Breast epithelium (tissue), 4 donors: ENCODE data around the gene GUK1. TPM values are rescaled to one million over a fixed set of nuclear protein-coding genes. Genes with fewer than 3 reads are reported as not detected.

ENCODE experiments used
- DNase-seq, 2 donors: peaks; one replicate each; pipeline ENCODE4 v3.0.0-alpha.2; 2019; ENCODE audit warnings: low spot score in 2 of 2
- H3K27ac ChIP-seq, 2 donors: fragments of 200-600 bp; sonication (generic) in 1 of 2; one replicate each; pipeline ENCODE4 v1.5.1; 2016 to 2019; ENCODE audit warnings: mild to moderate bottlenecking in 1 of 2
- H3K27me3 ChIP-seq, 2 donors: fragments of 200-600 bp; sonication (generic) in 1 of 2; one replicate each; pipeline versions ENCODE4 v1.5.1 to v1.6.0; 2017 to 2019; ENCODE audit warnings: control low read depth in 1 of 2, mild to moderate bottlenecking in 1 of 2
- H3K36me3 ChIP-seq: fragments of 200-600 bp; one replicate; pipeline ENCODE4 v1.5.1; 2019
- H3K4me1 ChIP-seq, 2 donors: fragments of 200-600 bp; sonication (generic); one replicate each; pipeline ENCODE4 v1.5.1; 2016 to 2019; ENCODE audit warnings: control low read depth in 1 of 2
- H3K4me3 ChIP-seq, 3 donors: fragments of 200-600 bp; sonication (generic); 1 replicate in 2 of 3; 2 replicates in 1 of 3; pipeline ENCODE4 v1.5.1; 2016 to 2019; ENCODE audit warnings: mild to moderate bottlenecking in 3 of 3, moderate library complexity in 2 of 3
- H3K9me3 ChIP-seq, 2 donors: fragments of 200-600 bp; sonication (generic) in 1 of 2; one replicate each; pipeline ENCODE4 v1.5.1; 2016 to 2019; ENCODE audit warnings: control low read depth in 1 of 2
- POLR2A ChIP-seq: fragments of 450-650 bp; IDR thresholded peaks from one replicate; pipeline ENCODE4 v1.6.1; 2016; ENCODE audit warnings: antibody characterized with exemption, mild to moderate bottlenecking, moderate library complexity
- POLR2AphosphoS5 ChIP-seq, 3 donors: sonication (generic); formaldehyde crosslinking; IDR thresholded peaks; one replicate each; pipeline ENCODE4 v1.6.1; 2017; ENCODE audit warnings: antibody characterized with exemption in 3 of 3
- intact Hi-C: fragments of 100-400 bp; cut with DNase I; formaldehyde crosslinking; loops from one replicate; pipeline ENCODE4 v1.15.1; 2023; ENCODE audit warnings: low total_unique reads
- total RNA-seq, 3 donors: library from RNA; depleted of rRNA; stranded (reverse); fragments of >200 nt; gene quantifications; one replicate each; pipeline ENCODE4 v1.1.0, GENCODE V29; 2016
- TF ChIP-seq, protein P1 (sequence below), 3 donors: fragments of 450-650 bp; IDR thresholded peaks; one replicate each; pipeline ENCODE4 v1.5.1; 2016 to 2017; ENCODE audit warnings: antibody characterized with exemption in 3 of 3, mild to moderate bottlenecking in 3 of 3, moderate library complexity in 3 of 3

GUK1 gene
- total RNA-seq, 3 donors from 2014 or later: 218 to 413 (median 333) TPM

DNA sequence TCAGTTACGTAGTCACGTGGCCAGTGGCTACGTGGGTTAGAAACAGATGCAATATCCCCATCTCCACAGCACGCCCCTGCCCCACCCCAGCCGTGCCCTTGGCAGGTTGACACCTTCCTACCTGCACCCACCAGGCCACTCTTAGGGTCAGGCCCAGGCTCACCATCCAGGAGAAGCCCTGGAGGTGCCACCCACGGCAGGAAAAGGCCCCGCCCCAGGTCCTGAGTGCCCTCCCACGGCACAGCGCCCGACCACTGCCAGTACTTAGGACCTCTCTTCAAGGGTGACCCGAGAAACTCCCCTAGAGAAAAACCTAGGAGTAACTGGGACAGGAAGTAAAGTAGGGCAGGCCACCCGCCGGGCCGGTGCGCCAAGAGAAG, 38.5 kb upstream of the GUK1 start:
- Histone ChIP-seq H3K27ac (peak overlapping the region; percentile 84 to 94), H3K4me3 (peak overlapping the region; percentile 66 to 94 (median 69)), H3K4me1 (peaks cover 8 to 9% of the 10 kb centered on the region in 2 donors), H3K27me3 (no peaks in the 10 kb centered on the region), H3K36me3 (peaks cover 4% of the 10 kb centered on the region), H3K9me3 (no peaks in the 10 kb centered on the region)
- no peak for TF ChIP-seq POLR2A
- TF ChIP-seq, protein P1, sequence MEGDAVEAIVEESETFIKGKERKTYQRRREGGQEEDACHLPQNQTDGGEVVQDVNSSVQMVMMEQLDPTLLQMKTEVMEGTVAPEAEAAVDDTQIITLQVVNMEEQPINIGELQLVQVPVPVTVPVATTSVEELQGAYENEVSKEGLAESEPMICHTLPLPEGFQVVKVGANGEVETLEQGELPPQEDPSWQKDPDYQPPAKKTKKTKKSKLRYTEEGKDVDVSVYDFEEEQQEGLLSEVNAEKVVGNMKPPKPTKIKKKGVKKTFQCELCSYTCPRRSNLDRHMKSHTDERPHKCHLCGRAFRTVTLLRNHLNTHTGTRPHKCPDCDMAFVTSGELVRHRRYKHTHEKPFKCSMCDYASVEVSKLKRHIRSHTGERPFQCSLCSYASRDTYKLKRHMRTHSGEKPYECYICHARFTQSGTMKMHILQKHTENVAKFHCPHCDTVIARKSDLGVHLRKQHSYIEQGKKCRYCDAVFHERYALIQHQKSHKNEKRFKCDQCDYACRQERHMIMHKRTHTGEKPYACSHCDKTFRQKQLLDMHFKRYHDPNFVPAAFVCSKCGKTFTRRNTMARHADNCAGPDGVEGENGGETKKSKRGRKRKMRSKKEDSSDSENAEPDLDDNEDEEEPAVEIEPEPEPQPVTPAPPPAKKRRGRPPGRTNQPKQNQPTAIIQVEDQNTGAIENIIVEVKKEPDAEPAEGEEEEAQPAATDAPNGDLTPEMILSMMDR (IDR thresholded peaks at IDR 0.05): no peak
- TF ChIP-seq POLR2AphosphoS5 (IDR thresholded peaks at IDR 0.05): no peak
- no peak for DNase-seq
- intact Hi-C loops: no loop called here

DNA sequence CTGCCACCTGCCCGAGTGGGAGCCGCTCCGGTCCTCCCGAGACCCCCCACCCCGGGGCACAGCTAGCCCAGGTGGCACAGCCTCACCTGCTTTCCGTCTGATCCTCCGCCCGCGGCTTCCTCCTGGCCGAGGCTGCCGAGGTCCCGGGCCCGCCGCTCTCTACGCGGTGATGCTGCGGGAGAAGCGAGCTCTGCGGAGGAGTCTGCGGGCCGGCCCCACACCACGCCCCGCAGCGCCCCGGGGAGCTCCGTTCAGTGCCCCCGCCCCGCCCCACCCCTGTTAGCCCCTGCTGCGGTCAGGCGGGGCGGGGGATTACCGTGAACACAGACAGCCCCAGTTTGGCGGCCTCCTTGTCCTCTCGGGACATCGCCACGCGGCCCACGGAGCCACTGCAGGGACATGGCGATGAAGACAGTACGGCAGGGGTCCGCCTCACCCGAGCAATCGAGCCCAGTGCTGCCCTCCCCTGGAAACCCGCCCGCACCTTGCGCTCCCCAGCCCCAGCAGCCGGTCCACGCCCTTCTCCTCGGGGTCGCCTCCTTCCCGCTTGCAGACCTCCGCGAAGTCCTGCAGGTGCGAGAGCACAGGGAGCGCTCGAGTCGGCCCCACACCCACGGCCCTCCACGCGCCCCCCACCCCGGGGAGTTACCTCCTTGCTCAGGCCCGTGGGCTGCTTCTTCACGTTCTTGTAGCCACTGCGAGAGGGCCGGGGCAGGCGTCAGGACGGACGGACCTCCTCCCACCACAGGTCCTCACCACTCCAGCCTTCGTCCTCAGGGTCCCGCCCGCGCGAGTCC, 37.9 kb upstream of the GUK1 start:
- peak overlapping the region; percentile 84 to 94 for H3K27ac ChIP-seq
- intact Hi-C loops: no loop called here
- H3K9me3 ChIP-seq: no peaks in the 10 kb centered on the region
- no peaks in the 10 kb centered on the region for H3K27me3 ChIP-seq
- H3K4me3 ChIP-seq: peak overlapping the region; percentile 66 to 94 (median 69)
- peaks cover 8 to 9% of the 10 kb centered on the region in 2 donors for H3K4me1 ChIP-seq
- H3K36me3 ChIP-seq: peaks cover 4% of the 10 kb centered on the region
- TF ChIP-seq POLR2A (no peak), POLR2AphosphoS5 (IDR thresholded peaks at IDR 0.05) (no peak)
- TF ChIP-seq, protein P1 (IDR thresholded peaks at IDR 0.05): no peak
- no peak for DNase-seq

DNA sequence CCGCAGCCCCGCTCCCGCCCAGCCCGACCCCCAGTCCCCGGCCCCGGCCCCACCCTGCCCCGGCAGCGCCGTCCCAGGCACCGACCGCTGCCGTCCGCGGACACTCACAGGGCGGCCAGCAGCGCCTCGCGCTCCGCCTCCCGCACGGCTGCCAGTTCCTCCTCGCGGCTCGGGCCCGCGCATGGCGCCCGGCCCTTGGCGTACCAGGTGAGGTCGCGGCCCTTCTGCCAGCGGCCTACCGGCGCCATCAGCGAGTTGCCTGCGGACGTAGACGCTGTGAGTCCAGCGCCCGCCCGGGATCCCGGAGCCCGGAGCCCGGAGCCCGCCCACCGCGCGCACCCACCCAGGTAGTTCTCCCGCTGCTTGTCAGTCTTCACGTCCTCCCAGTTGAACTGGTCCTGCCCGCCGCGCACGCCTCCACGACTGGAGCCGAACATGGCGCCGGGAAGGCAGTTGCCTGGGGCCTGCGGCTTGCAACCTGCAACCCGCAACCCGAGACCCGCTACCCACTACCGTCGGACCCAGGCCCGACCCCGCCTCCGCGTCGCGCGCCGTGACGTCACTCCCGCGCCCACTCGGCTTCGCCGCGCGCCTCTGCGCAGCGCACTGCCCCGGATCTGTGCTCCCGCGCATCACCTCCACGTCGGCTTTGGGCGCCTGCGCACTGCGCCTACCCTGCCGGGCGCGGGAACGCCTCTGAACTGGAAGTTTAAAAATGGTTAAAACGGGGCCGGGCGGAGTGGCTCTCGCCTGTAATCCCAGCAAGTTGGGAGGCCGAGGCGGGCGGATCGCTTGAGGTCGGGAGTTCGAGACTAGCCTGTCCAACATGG, 37.1 kb upstream of the GUK1 start, which contains the start of gene C1orf35:
C1orf35 (minus strand) TSS at position 535 of the 830 bp plus-strand sequence; CDS start at position 437, 98 bp downstream.
- H3K27ac ChIP-seq: peak within 1 kb of the TSS; percentile 84 to 94
- DNase-seq: peak; percentile 90 to 94
- peaks cover under 1% of the 10 kb centered on the region for H3K36me3 ChIP-seq
- H3K4me3 ChIP-seq: peak within 1 kb of the TSS; percentile 66 to 94 (median 69)
- H3K9me3 ChIP-seq: no peaks in the 10 kb centered on the region
- H3K4me1 ChIP-seq: peaks cover 9 to 11% of the 10 kb centered on the region in 2 donors
- TF ChIP-seq POLR2AphosphoS5 (IDR thresholded peaks at IDR 0.05): peak; percentile 78 to 96 (median 92)
- TF ChIP-seq, protein P1 (IDR thresholded peaks at IDR 0.05): no peak
- TF ChIP-seq POLR2A: peak; percentile 61
- intact Hi-C loops: no loop called here
- H3K27me3 ChIP-seq: no peaks in the 10 kb centered on the region

DNA sequence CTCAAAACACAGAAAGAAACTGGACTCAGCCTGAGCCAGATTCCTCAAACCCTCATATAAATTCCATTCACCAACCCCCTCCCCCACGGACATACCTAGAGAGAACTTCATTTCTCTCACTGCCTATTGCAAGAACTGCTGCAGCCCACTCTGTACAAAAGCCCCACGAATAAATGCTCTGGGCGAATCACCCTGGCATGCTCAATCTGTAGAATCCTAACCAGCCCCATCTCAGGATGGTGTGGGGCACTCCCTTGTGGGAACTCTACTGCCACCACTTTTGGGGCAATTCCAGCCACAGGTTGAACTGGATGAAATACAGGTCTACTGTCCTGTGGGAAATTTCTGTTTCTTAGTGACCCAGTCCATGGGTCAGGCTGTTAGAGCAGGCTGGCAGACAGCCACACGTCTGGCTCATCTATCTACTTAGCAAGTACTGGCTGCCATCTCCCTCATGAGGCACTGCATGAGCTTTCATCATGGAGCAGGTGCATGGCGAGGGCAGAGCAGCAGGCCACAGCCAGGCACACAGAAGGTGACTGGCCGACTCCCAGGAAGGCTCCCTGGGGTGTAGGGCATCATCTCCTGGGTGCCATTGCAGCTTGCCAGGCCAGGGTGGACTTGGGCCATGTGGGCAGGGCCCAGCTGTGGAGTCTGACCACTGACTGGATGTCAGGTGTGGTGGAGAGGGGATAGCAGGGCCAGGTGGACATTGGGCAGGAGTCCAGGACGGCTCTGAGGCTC, 35.4 kb upstream of the GUK1 start:
- Histone ChIP-seq H3K27ac (peak overlapping the region in 1 of 2 donors; percentile 94), H3K9me3 (no peaks in the 10 kb centered on the region), H3K36me3 (no peaks in the 10 kb centered on the region), H3K4me1 (peaks cover 15 to 17% of the 10 kb centered on the region in 2 donors), H3K27me3 (no peaks in the 10 kb centered on the region), H3K4me3 (no peak overlapping the region)
- no peak for DNase-seq
- intact Hi-C loops: no loop called here
- no peak for TF ChIP-seq POLR2A

DNA sequence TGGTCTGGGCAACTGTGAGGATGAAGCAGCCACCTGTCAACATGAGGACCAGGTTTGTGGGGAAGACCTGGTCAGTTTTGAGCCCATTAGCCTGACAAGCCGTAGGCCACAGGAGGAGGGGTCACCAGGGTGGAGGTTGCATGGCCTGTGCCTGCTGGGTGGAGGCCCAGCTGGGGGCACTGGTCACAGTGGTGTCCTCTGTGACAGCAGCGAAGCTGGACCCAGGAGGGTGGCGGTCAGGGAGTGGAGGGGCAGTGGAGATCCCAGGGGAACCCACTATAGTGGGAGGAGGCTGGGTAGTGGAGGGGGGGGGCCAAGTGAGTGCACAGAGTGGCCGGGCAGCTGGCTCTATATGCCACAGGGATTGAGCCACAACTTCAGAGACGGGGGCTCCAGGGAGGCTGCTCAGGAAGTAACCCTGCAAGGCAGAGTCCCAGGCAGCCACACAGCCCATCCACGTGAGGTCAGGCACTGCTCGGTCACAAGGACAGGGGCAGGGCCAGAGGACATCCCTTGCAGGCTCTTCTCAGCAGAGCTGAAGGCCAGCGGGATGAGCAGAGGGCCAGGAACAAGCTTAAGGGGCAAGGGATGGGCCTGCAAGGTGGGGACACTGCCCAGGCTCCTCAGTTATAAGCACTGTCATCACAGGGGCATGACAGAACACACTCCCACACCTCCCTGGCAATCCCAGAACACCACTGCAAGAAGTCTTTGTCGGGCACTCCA, 34.6 kb upstream of the GUK1 start:
- Histone ChIP-seq H3K27me3 (no peaks in the 10 kb centered on the region), H3K4me3 (no peak overlapping the region), H3K36me3 (no peaks in the 10 kb centered on the region), H3K4me1 (peaks cover 15 to 17% of the 10 kb centered on the region in 2 donors), H3K9me3 (no peaks in the 10 kb centered on the region), H3K27ac (no peak overlapping the region)
- DNase-seq: no peak
- intact Hi-C loops: no loop called here
- TF ChIP-seq, protein P1 (IDR thresholded peaks at IDR 0.05): no peak
